Skeletal muscle tissue (tissue), 4 donors: Measurements from ENCODE around the gene ATF3. TPM values are rescaled to one million over a fixed set of nuclear protein-coding genes. Genes with fewer than 3 reads are reported as not detected.

Experiments used
- H3K27ac ChIP-seq: one replicate; pipeline ENCODE4 v1.7.0; 2013; ENCODE audit warnings: mild to moderate bottlenecking, low read depth, low read length, inconsistent platforms
- H3K27me3 ChIP-seq, 3 donors: one replicate each; pipeline ENCODE4 v1.7.0; 2013; ENCODE audit warnings: low read length in 3 of 3; ENCODE audit not compliant: control insufficient read depth in 3 of 3, insufficient read depth in 3 of 3
- H3K36me3 ChIP-seq, 3 donors: one replicate each; pipeline ENCODE4 v1.7.0; 2013; ENCODE audit warnings: low read length in 3 of 3; ENCODE audit not compliant: control insufficient read depth in 3 of 3, insufficient read depth in 3 of 3
- H3K4me1 ChIP-seq, 3 donors: one replicate each; pipeline ENCODE4 v1.7.0; 2013; ENCODE audit warnings: low read length in 3 of 3, mild to moderate bottlenecking in 3 of 3; ENCODE audit not compliant: control insufficient read depth in 3 of 3, insufficient read depth in 3 of 3
- H3K4me3 ChIP-seq, 3 donors: one replicate each; pipeline ENCODE4 v1.7.0; 2013; ENCODE audit warnings: low read length in 3 of 3
- H3K9ac ChIP-seq, 3 donors: one replicate each; pipeline ENCODE4 v1.7.0; 2013; ENCODE audit warnings: low read length in 3 of 3, mild to moderate bottlenecking in 3 of 3, moderate library complexity in 2 of 3, low read depth in 1 of 3
- H3K9me3 ChIP-seq, 3 donors: one replicate each; pipeline ENCODE4 v1.7.0; 2013; ENCODE audit warnings: low read length in 3 of 3; ENCODE audit not compliant: control insufficient read depth in 3 of 3
- total RNA-seq: library from RNA; depleted of rRNA; stranded (reverse); fragments of >200 nt; gene quantifications from one replicate; pipeline ENCODE4 v1.2.3, GENCODE V29; 2014
- donor health status: Osteomylitis.

Gene ATF3
- total RNA-seq, 1 donor from 2014 or later: 4.7 TPM

GRCh38 chr1:212614453-212615200 lies 6.1 kb downstream of the ATF3 start:
- Histone ChIP-seq H3K27me3 (no peaks in the 10 kb centered on the region), H3K36me3 (peaks cover 31 to 44% (median 38%) of the 10 kb centered on the region in 3 donors), H3K27ac (no peak overlapping the region), H3K4me3 (no peak overlapping the region), H3K9me3 (no peaks in the 10 kb centered on the region), H3K4me1 (peaks cover 6 to 17% (median 14%) of the 10 kb centered on the region in 3 donors), H3K9ac (no peak overlapping the region)

- Histone ChIP-seq H3K27ac (no peak overlapping the region), H3K27me3 (no peaks in the 10 kb centered on the region), H3K9ac (no peak overlapping the region), H3K9me3 (no peaks in the 10 kb centered on the region), H3K4me1 (peaks cover under 1 to 12% (median 9%) of the 10 kb centered on the region in 3 donors), H3K36me3 (peaks cover 36 to 45% (median 41%) of the 10 kb centered on the region in 3 donors), H3K4me3 (no peak overlapping the region)
These were observed 6.6 kb downstream of the ATF3 start for GRCh38 chr1:212615201-212615470.

GRCh38 chr1:212618466-212619210 lies 10.1 kb downstream of the ATF3 start:
- Histone ChIP-seq H3K4me1 (no peaks in the 10 kb centered on the region), H3K9me3 (no peaks in the 10 kb centered on the region), H3K36me3 (peaks cover 38 to 45% (median 41%) of the 10 kb centered on the region in 3 donors), H3K27me3 (no peaks in the 10 kb centered on the region), H3K4me3 (no peak overlapping the region), H3K9ac (no peak overlapping the region), H3K27ac (no peak overlapping the region)

GRCh38 chr1:212620293-212620692 lies 11.7 kb downstream of the ATF3 start:
- H3K4me1 ChIP-seq: no peaks in the 10 kb centered on the region
- no peak overlapping the region for H3K4me3 ChIP-seq
- no peak overlapping the region for H3K27ac ChIP-seq
- H3K27me3 ChIP-seq: peaks cover 0 to 4% (median 3%) of the 10 kb centered on the region in 3 donors
- H3K9me3 ChIP-seq: no peaks in the 10 kb centered on the region
- H3K9ac ChIP-seq: no peak overlapping the region
- peaks cover 36 to 39% (median 38%) of the 10 kb centered on the region in 3 donors for H3K36me3 ChIP-seq

- H3K27me3 ChIP-seq: peaks cover 4 to 12% (median 8%) of the 10 kb centered on the region in 3 donors
- no peak overlapping the region for H3K4me3 ChIP-seq
- no peaks in the 10 kb centered on the region for H3K4me1 ChIP-seq
- H3K9me3 ChIP-seq: no peaks in the 10 kb centered on the region
- H3K27ac ChIP-seq: no peak overlapping the region
- H3K9ac ChIP-seq: no peak overlapping the region
- peaks cover 28 to 38% (median 31%) of the 10 kb centered on the region in 3 donors for H3K36me3 ChIP-seq
These were observed 12.7 kb downstream of the ATF3 start for GRCh38 chr1:212621043-212621948.

GRCh38 chr1:212621949-212622305 lies 13.4 kb downstream of the ATF3 start:
- H3K27ac ChIP-seq: no peak overlapping the region

GRCh38 chr1:212622467-212622866 lies 13.9 kb downstream of the ATF3 start:
- no peaks in the 10 kb centered on the region for H3K4me1 ChIP-seq
- H3K27me3 ChIP-seq: peaks cover 4 to 16% (median 10%) of the 10 kb centered on the region in 3 donors
- no peak overlapping the region for H3K4me3 ChIP-seq
- no peak overlapping the region for H3K27ac ChIP-seq
- H3K9me3 ChIP-seq: no peaks in the 10 kb centered on the region
- H3K36me3 ChIP-seq: peaks cover 19 to 26% (median 20%) of the 10 kb centered on the region in 3 donors
- no peak overlapping the region for H3K9ac ChIP-seq

More at GRCh38 chr1:212621949-212622305, 13.4 kb downstream of the ATF3 start:
- no peaks in the 10 kb centered on the region for H3K4me1 ChIP-seq
- no peak overlapping the region for H3K4me3 ChIP-seq
- H3K27me3 ChIP-seq: peaks cover 4 to 16% (median 10%) of the 10 kb centered on the region in 3 donors
- H3K9ac ChIP-seq: no peak overlapping the region
- H3K36me3 ChIP-seq: peaks cover 24 to 32% (median 26%) of the 10 kb centered on the region in 3 donors
- no peaks in the 10 kb centered on the region for H3K9me3 ChIP-seq

- no peaks in the 10 kb centered on the region for H3K9me3 ChIP-seq
- H3K27ac ChIP-seq: no peak overlapping the region
- no peak overlapping the region for H3K9ac ChIP-seq
- H3K36me3 ChIP-seq: peaks cover 15 to 24% (median 18%) of the 10 kb centered on the region in 3 donors
- H3K27me3 ChIP-seq: peaks cover 4 to 16% (median 10%) of the 10 kb centered on the region in 3 donors
- H3K4me1 ChIP-seq: no peaks in the 10 kb centered on the region
- H3K4me3 ChIP-seq: no peak overlapping the region
These were observed 14.3 kb downstream of the ATF3 start for GRCh38 chr1:212622906-212623305.

GRCh38 chr1:212623603-212624002 lies 15.0 kb downstream of the ATF3 start:
- Histone ChIP-seq H3K4me3 (no peak overlapping the region), H3K36me3 (peaks cover 11 to 17% (median 11%) of the 10 kb centered on the region in 3 donors), H3K4me1 (no peaks in the 10 kb centered on the region), H3K9me3 (no peaks in the 10 kb centered on the region), H3K27me3 (peaks cover 4 to 16% (median 10%) of the 10 kb centered on the region in 3 donors), H3K27ac (no peak overlapping the region), H3K9ac (no peak overlapping the region)
